Thyroid gland (tissue), 4 donors: ENCODE data around the gene LIMCH1.

Experiments used
- CTCF ChIP-seq, 6 experiments: fragments of 200-600 bp in 3 of 6; fragments of 450-650 bp in 3 of 6; sonication (generic) in 3 of 6; IDR thresholded peaks; one replicate each; pipeline ENCODE4 v1.5.1; 2016 to 2019; ENCODE audit warnings: antibody characterized with exemption in 6 of 6, mild to moderate bottlenecking in 2 of 6, inconsistent platforms in 1 of 6, moderate library complexity in 1 of 6
- POLR2A ChIP-seq, 2 donors: fragments of 450-650 bp; IDR thresholded peaks; one replicate each; pipeline ENCODE4 v1.6.1; 2017; ENCODE audit warnings: antibody characterized with exemption in 2 of 2, mild to moderate bottlenecking in 2 of 2, moderate library complexity in 1 of 2

- TF ChIP-seq CTCF (IDR thresholded peaks at IDR 0.05) (no peak), POLR2A (IDR thresholded peaks at IDR 0.05) (no peak)
These were observed 174.5 kb downstream of the LIMCH1 start for GRCh38 chr4:41712425-41712824.
